GM18867 (cell line): ENCODE measurements around the gene ACO2.
"Not testable (repeated sequence)": the region's sequence is repeated elsewhere in the genome, so short reads cannot be mapped to it uniquely, and the experiment has no call there.

ENCODE experiments used
- ATAC-seq: cut with Tn5 transposase; IDR thresholded peaks from one replicate; pipeline ENCODE4 v1.9.1; 2021; ENCODE audit warnings: mild to moderate bottlenecking, moderate library complexity; ENCODE audit not compliant: unreplicated experiment

ACO2 gene

GRCh38 chr22:41563051-41563711 is 94.3 kb downstream of the ACO2 start:
- ATAC-seq = no peak

GRCh38 chr22:41564563-41564962 is 95.6 kb downstream of the ACO2 start:
- no peak for ATAC-seq

- no peak for ATAC-seq
These were observed 96.6 kb downstream of the ACO2 start for GRCh38 chr22:41565403-41566054.

GRCh38 chr22:41567512-41567768 is 98.5 kb downstream of the ACO2 start:
- ATAC-seq = no peak

- no peak for ATAC-seq
These were observed 99.9 kb downstream of the ACO2 start for GRCh38 chr22:41568811-41569210.

GRCh38 chr22:41570221-41570620 is 101.3 kb downstream of the ACO2 start:
- no peak for ATAC-seq

GRCh38 chr22:41571786-41572185 is 102.9 kb downstream of the ACO2 start:
- no peak for ATAC-seq

- not testable (repeated sequence) for ATAC-seq
These were observed 103.4 kb downstream of the ACO2 start for GRCh38 chr22:41572305-41572704.

GRCh38 chr22:41573677-41574076 is 104.8 kb downstream of the ACO2 start:
- ATAC-seq = no peak

GRCh38 chr22:41574847-41575381 is 106.0 kb downstream of the ACO2 start:
- ATAC-seq = no peak

- ATAC-seq = no peak
These were observed 106.6 kb downstream of the ACO2 start for GRCh38 chr22:41575533-41575932.

GRCh38 chr22:41576877-41577276 is 108.0 kb downstream of the ACO2 start:
- no peak for ATAC-seq

GRCh38 chr22:41578114-41578513 is 109.2 kb downstream of the ACO2 start:
- no peak for ATAC-seq
